Neural crest cell (in vitro differentiated cells): ENCODE data around the gene LRSAM1. TPM values are rescaled to one million over a fixed set of nuclear protein-coding genes. Genes with fewer than 3 reads are reported as not detected.
A peak's percentile ranks its signal among the peaks of the same experiment; 100 is the strongest.
"Not testable (repeated sequence)": the region's sequence is repeated elsewhere in the genome, so short reads cannot be mapped to it uniquely, and the experiment has no call there.

Experiments used
- DNase-seq: peaks from one replicate; pipeline ENCODE4 v3.0.0; 2021; ENCODE audit warnings: low read depth, mixed read lengths, low spot score
- H3K27ac Mint-ChIP-seq: one replicate; pipeline ENCODE4 v1.8.0; 2021; ENCODE audit warnings: mild to moderate bottlenecking, mixed read lengths; ENCODE audit not compliant: unreplicated experiment
- H3K27me3 Mint-ChIP-seq: 2 replicates; pipeline ENCODE4 v1.8.0; 2021; ENCODE audit warnings: low read depth, mild to moderate bottlenecking, mixed read lengths
- H3K36me3 Mint-ChIP-seq: 2 replicates; pipeline ENCODE4 v1.8.0; 2021; ENCODE audit warnings: low read depth, mild to moderate bottlenecking, mixed read lengths
- H3K4me1 Mint-ChIP-seq: 2 replicates; pipeline ENCODE4 v1.8.0; 2021; ENCODE audit warnings: mixed read lengths
- H3K4me3 Mint-ChIP-seq: one replicate; pipeline ENCODE4 v1.8.0; 2021; ENCODE audit warnings: mild to moderate bottlenecking, mixed read lengths
- H3K9me3 Mint-ChIP-seq: 2 replicates; pipeline ENCODE4 v1.8.0; 2021; ENCODE audit warnings: mixed read lengths
- CTCF ChIP-seq: fragments of 200-600 bp; sonication (generic); conservative IDR thresholded peaks from 2 replicates; pipeline ENCODE4 v1.5.0; 2021; ENCODE audit warnings: antibody characterized with exemption, mild to moderate bottlenecking
- total RNA-seq: library from RNA; stranded (reverse); gene quantifications from 2 replicates; pipeline ENCODE4 v1.2.1, GENCODE V29; 2021

LRSAM1 gene
- total RNA-seq, 1 donor from 2014 or later: 17.3 TPM

- Mint-ChIP-seq H3K27me3 (no peaks in the 10 kb centered on the region), H3K9me3 (no peaks in the 10 kb centered on the region), H3K27ac (no peak overlapping the region), H3K4me1 (no peaks in the 10 kb centered on the region), H3K4me3 (no peak overlapping the region), H3K36me3 (peaks cover 9% of the 10 kb centered on the region)
- TF ChIP-seq CTCF: no peak
- DNase-seq: no peak
Measured at GRCh38 chr9:127463911-127464310, 12.6 kb downstream of the LRSAM1 start.

- not testable (repeated sequence) for H3K9me3 Mint-ChIP-seq, H3K4me1 Mint-ChIP-seq, H3K27ac Mint-ChIP-seq, DNase-seq, H3K27me3 Mint-ChIP-seq, H3K4me3 Mint-ChIP-seq
- peaks cover 11% of the 10 kb centered on the region for H3K36me3 Mint-ChIP-seq
Measured at GRCh38 chr9:127466407-127466917, 15.2 kb downstream of the LRSAM1 start.

DNA sequence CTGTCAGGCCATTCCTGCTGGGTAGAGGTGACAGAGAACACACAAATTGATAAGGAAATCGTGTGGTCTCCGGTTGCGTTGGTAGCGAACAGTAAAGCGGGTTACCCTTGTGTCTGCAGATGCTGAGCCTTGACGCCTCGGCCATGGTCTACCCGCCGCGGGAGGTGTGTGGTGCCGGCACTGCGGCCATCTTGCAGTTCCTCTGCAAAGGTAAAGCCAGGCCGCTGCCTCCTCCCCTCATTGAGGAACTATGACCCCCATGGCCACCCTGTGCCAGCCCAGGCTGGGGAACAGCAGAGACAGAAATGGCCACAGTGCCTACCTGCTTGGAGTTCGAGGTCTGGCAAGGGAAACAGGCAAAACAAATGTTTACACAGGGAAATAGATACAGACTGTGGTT is 16.3 kb downstream of the LRSAM1 start:
- H3K4me1 Mint-ChIP-seq: no peaks in the 10 kb centered on the region
- H3K27ac Mint-ChIP-seq: no peak overlapping the region
- H3K27me3 Mint-ChIP-seq: no peaks in the 10 kb centered on the region
- H3K9me3 Mint-ChIP-seq: no peaks in the 10 kb centered on the region
- H3K4me3 Mint-ChIP-seq: no peak overlapping the region
- peaks cover 7% of the 10 kb centered on the region for H3K36me3 Mint-ChIP-seq
- no peak for TF ChIP-seq CTCF
- no peak for DNase-seq

DNA sequence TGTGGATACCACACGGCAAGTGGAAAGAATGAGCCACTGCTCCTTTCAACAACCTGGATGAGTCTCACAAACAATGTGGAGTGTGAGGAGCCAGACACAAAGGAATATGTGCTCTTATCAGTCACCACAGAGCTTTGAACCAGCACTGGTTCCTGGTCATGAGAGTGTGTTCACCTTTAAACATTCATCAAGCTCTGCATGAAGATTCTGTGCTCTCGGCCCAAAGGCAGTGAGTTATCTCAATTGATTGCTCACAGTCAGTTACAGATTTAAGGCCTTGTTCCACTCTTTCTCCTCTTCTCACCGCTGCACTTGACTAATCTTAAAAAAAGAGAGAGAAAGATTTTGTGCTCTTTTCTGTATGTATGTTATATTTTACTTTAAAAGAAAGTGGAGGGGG is 19.4 kb downstream of the LRSAM1 start:
- no peak for TF ChIP-seq CTCF
- no peak for DNase-seq
- Mint-ChIP-seq H3K4me3 (no peak overlapping the region), H3K27ac (no peak overlapping the region), H3K27me3 (no peaks in the 10 kb centered on the region), H3K9me3 (no peaks in the 10 kb centered on the region), H3K36me3 (peaks cover 7% of the 10 kb centered on the region), H3K4me1 (no peaks in the 10 kb centered on the region)

GRCh38 chr9:127473501-127473900 is 22.2 kb downstream of the LRSAM1 start:
- H3K27me3 Mint-ChIP-seq: no peaks in the 10 kb centered on the region
- H3K4me1 Mint-ChIP-seq: no peaks in the 10 kb centered on the region
- H3K9me3 Mint-ChIP-seq: no peaks in the 10 kb centered on the region
- H3K27ac Mint-ChIP-seq: no peak overlapping the region
- no peak overlapping the region for H3K4me3 Mint-ChIP-seq
- DNase-seq: no peak
- TF ChIP-seq CTCF: no peak
- H3K36me3 Mint-ChIP-seq: peaks cover 2% of the 10 kb centered on the region

GRCh38 chr9:127473932-127474331 is 22.6 kb downstream of the LRSAM1 start:
- Mint-ChIP-seq H3K27ac (peak overlapping the region; percentile 4), H3K4me1 (no peaks in the 10 kb centered on the region), H3K9me3 (no peaks in the 10 kb centered on the region), H3K27me3 (no peaks in the 10 kb centered on the region), H3K36me3 (peaks cover 2% of the 10 kb centered on the region), H3K4me3 (no peak overlapping the region)
- no peak for DNase-seq
- no peak for TF ChIP-seq CTCF
